ENCODE measurements around the gene RASGEF1B. TPM values are rescaled to one million over a fixed set of nuclear protein-coding genes. Genes with fewer than 3 reads are reported as not detected.

The RASGEF1B gene
- total RNA-seq: 1 to 10 TPM; 9.0 to 9.4 TPM
- polyA plus RNA-seq: 1 to 10 TPM; 2.2 to 4.1 TPM

GRCh38 chr4:81471588-81472280 is at the start of gene RASGEF1B:
Gene RASGEF1B, minus strand, starts transcription at chr4:81471907. Its CDS starts 12,399 bp downstream, at chr4:81459508.
- Histone ChIP-seq H3K4me3 (ENCODE audit: low read length in 2 of 2) (peak within 1 kb of the TSS; percentile 83 to 94), H3K27me3 (ENCODE audit: insufficient read depth, low read length) (no peaks in the 10 kb centered on the region), H3K36me3 (ENCODE audit: insufficient read depth, low read length) (no peaks in the 10 kb centered on the region), H3K27ac (ENCODE audit: low read depth, low read length) (peak within 1 kb of the TSS; percentile 83), H3K9me3 (ENCODE audit: control insufficient read depth in 1 of 2, low read length in 2 of 2) (no peaks in the 10 kb centered on the region), H3K4me1 (ENCODE audit: insufficient read depth, low read length) (peaks cover 22% of the 10 kb centered on the region)
- Mint-ChIP-seq H3K36me3 (peaks cover 0 to 7% of the 10 kb centered on the region in 2 donors), H3K9me3 (no peaks in the 10 kb centered on the region), H3K27me3 (no peaks in the 10 kb centered on the region), H3K4me3 (peak within 1 kb of the TSS; percentile 90 to 97 (median 95)), H3K4me1 (peaks cover 25 to 47% (median 37%) of the 10 kb centered on the region in 4 donors), H3K27ac (peak within 1 kb of the TSS; percentile 91 to 99 (median 98))
- peak; percentile 95 to 97 (median 96) for DNase-seq
- POLR2A ChIA-PET (ENCODE audit: partially characterized antibody): interaction anchor here (0.6 to 5.5 kb wide), 26 partner anchors 13 to 1812 kb away, joined by 3 to 103 read pairs (median 4); partner anchors contain the start of genes HNRNPD and HNRNPDL
- CTCF ChIA-PET (ENCODE audit: partially characterized antibody): interaction anchor here (0.6 to 11.4 kb wide), 29 partner anchors 12 to 953 kb away, joined by 3 to 249 read pairs (median 3); no protein-coding TSS in a partner anchor
- intact Hi-C loops (cut with micrococcal nuclease): loop anchor here (1.0 to 5.0 kb wide), 9 partner anchors 21 to 1431 kb away; partner anchors contain the start of gene THAP9

- ChIA-PET CTCF (ENCODE audit: partially characterized antibody) (interaction anchor here (0.8 to 1.4 kb wide), 5 partner anchors 11 to 52 kb away, joined by 3 to 4 read pairs (median 3); partner anchors contain the start of gene RASGEF1B), POLR2A (ENCODE audit: partially characterized antibody) (interaction anchor here (1.0 kb wide), 1 partner anchor 19 kb away, joined by 3 read pairs; no protein-coding TSS in a partner anchor)
- H3K4me3 Mint-ChIP-seq: no peak overlapping the region
- Histone ChIP-seq H3K27me3 (ENCODE audit: insufficient read depth, low read length) (no peaks in the 10 kb centered on the region), H3K36me3 (ENCODE audit: insufficient read depth, low read length) (no peaks in the 10 kb centered on the region), H3K4me1 (ENCODE audit: insufficient read depth, low read length) (no peaks in the 10 kb centered on the region), H3K9me3 (ENCODE audit: control insufficient read depth in 1 of 2, low read length in 2 of 2) (no peaks in the 10 kb centered on the region), H3K27ac (ENCODE audit: low read depth, low read length) (no peak overlapping the region), H3K4me3 (ENCODE audit: low read length in 2 of 2) (no peak overlapping the region)
- H3K27ac Mint-ChIP-seq: no peak overlapping the region
- H3K4me1 Mint-ChIP-seq: peaks cover 0 to 3% (median 0%) of the 10 kb centered on the region in 4 donors
- H3K36me3 Mint-ChIP-seq: no peaks in the 10 kb centered on the region
- intact Hi-C loops (cut with micrococcal nuclease): no loop called here
- peaks cover 0 to 2% of the 10 kb centered on the region in 2 donors for H3K27me3 Mint-ChIP-seq
- no peak for DNase-seq
- peaks cover 0 to 3% (median 0%) of the 10 kb centered on the region in 8 donors for H3K9me3 Mint-ChIP-seq
These were observed 48.1 kb upstream of the RASGEF1B start for GRCh38 chr4:81519856-81520255.

GRCh38 chr4:81519427-81519773 is 47.7 kb upstream of the RASGEF1B start:
- peaks cover 0 to 3% (median 0%) of the 10 kb centered on the region in 8 donors for H3K9me3 Mint-ChIP-seq
- peaks cover 0 to 2% of the 10 kb centered on the region in 2 donors for H3K27me3 Mint-ChIP-seq
- no peaks in the 10 kb centered on the region for H3K4me1 ChIP-seq (ENCODE audit: insufficient read depth, low read length)

GRCh38 chr4:81518762-81519426 is 47.2 kb upstream of the RASGEF1B start:
- no peak overlapping the region for H3K4me3 ChIP-seq (ENCODE audit: low read length in 2 of 2)
- H3K27me3 ChIP-seq (ENCODE audit: insufficient read depth, low read length): no peaks in the 10 kb centered on the region
- Mint-ChIP-seq H3K27me3 (peaks cover 0 to 2% of the 10 kb centered on the region in 2 donors), H3K4me1 (peaks cover 0 to 3% (median 0%) of the 10 kb centered on the region in 4 donors), H3K36me3 (no peaks in the 10 kb centered on the region), H3K27ac (no peak overlapping the region), H3K9me3 (peaks cover 0 to 3% (median 0%) of the 10 kb centered on the region in 8 donors), H3K4me3 (no peak overlapping the region)
- no peaks in the 10 kb centered on the region for H3K36me3 ChIP-seq (ENCODE audit: insufficient read depth, low read length)
- no peaks in the 10 kb centered on the region for H3K4me1 ChIP-seq (ENCODE audit: insufficient read depth, low read length)
- ChIA-PET POLR2A (ENCODE audit: partially characterized antibody) (interaction anchor here (1.0 kb wide), 1 partner anchor 18 kb away, joined by 3 read pairs; no protein-coding TSS in a partner anchor), CTCF (ENCODE audit: partially characterized antibody) (interaction anchor here (0.8 to 1.4 kb wide), 5 partner anchors 10 to 51 kb away, joined by 3 to 4 read pairs (median 3); partner anchors contain the start of gene RASGEF1B)
- no peak overlapping the region for H3K27ac ChIP-seq (ENCODE audit: low read depth, low read length)
- intact Hi-C loops (cut with micrococcal nuclease): no loop called here
- no peaks in the 10 kb centered on the region for H3K9me3 ChIP-seq (ENCODE audit: control insufficient read depth in 1 of 2, low read length in 2 of 2)
- no peak for DNase-seq

More at GRCh38 chr4:81519427-81519773, 47.7 kb upstream of the RASGEF1B start:
- Mint-ChIP-seq H3K36me3 (no peaks in the 10 kb centered on the region), H3K4me1 (peaks cover 0 to 3% (median 0%) of the 10 kb centered on the region in 4 donors), H3K27ac (no peak overlapping the region), H3K4me3 (no peak overlapping the region)
- POLR2A ChIA-PET (ENCODE audit: partially characterized antibody): interaction anchor here (1.0 kb wide), 1 partner anchor 19 kb away, joined by 3 read pairs; no protein-coding TSS in a partner anchor
- CTCF ChIA-PET (ENCODE audit: partially characterized antibody): interaction anchor here (0.8 to 1.4 kb wide), 5 partner anchors 11 to 52 kb away, joined by 3 to 4 read pairs (median 3); partner anchors contain the start of gene RASGEF1B
- Histone ChIP-seq H3K27me3 (ENCODE audit: insufficient read depth, low read length) (no peaks in the 10 kb centered on the region), H3K27ac (ENCODE audit: low read depth, low read length) (no peak overlapping the region), H3K4me3 (ENCODE audit: low read length in 2 of 2) (no peak overlapping the region), H3K36me3 (ENCODE audit: insufficient read depth, low read length) (no peaks in the 10 kb centered on the region), H3K9me3 (ENCODE audit: control insufficient read depth in 1 of 2, low read length in 2 of 2) (no peaks in the 10 kb centered on the region)
- DNase-seq: no peak
- intact Hi-C loops (cut with micrococcal nuclease): no loop called here

GRCh38 chr4:81516241-81516640 is 44.5 kb upstream of the RASGEF1B start:
- H3K27ac ChIP-seq (ENCODE audit: low read depth, low read length): no peak overlapping the region
- H3K4me1 Mint-ChIP-seq: peaks cover 0 to 3% (median 0%) of the 10 kb centered on the region in 4 donors
- H3K36me3 ChIP-seq (ENCODE audit: insufficient read depth, low read length): no peaks in the 10 kb centered on the region
- H3K4me3 Mint-ChIP-seq: no peak overlapping the region
- H3K27me3 Mint-ChIP-seq: peaks cover 0 to 2% of the 10 kb centered on the region in 2 donors
- no peak overlapping the region for H3K4me3 ChIP-seq (ENCODE audit: low read length in 2 of 2)
- CTCF ChIA-PET (ENCODE audit: partially characterized antibody): interaction anchor here (0.6 to 2.3 kb wide), 4 partner anchors 10 to 670 kb away, joined by 3 to 8 read pairs (median 4); no protein-coding TSS in a partner anchor
- H3K4me1 ChIP-seq (ENCODE audit: insufficient read depth, low read length): no peaks in the 10 kb centered on the region
- intact Hi-C loops (cut with micrococcal nuclease): no loop called here
- peaks cover 0 to 3% (median 0%) of the 10 kb centered on the region in 8 donors for H3K9me3 Mint-ChIP-seq
- no peaks in the 10 kb centered on the region for H3K9me3 ChIP-seq (ENCODE audit: control insufficient read depth in 1 of 2, low read length in 2 of 2)
- H3K36me3 Mint-ChIP-seq: no peaks in the 10 kb centered on the region
- no peak for DNase-seq
- H3K27me3 ChIP-seq (ENCODE audit: insufficient read depth, low read length): no peaks in the 10 kb centered on the region
- H3K27ac Mint-ChIP-seq: no peak overlapping the region
- POLR2A ChIA-PET (ENCODE audit: partially characterized antibody): no interaction called here

- H3K4me1 Mint-ChIP-seq: peaks cover 0 to 3% (median 0%) of the 10 kb centered on the region in 4 donors
- H3K27ac Mint-ChIP-seq: peak overlapping the region in 2 of 7 donors; percentile 26 to 36
- Histone ChIP-seq H3K27me3 (ENCODE audit: insufficient read depth, low read length) (no peaks in the 10 kb centered on the region), H3K9me3 (ENCODE audit: control insufficient read depth in 1 of 2, low read length in 2 of 2) (no peaks in the 10 kb centered on the region), H3K36me3 (ENCODE audit: insufficient read depth, low read length) (no peaks in the 10 kb centered on the region), H3K4me3 (ENCODE audit: low read length in 2 of 2) (no peak overlapping the region), H3K27ac (ENCODE audit: low read depth, low read length) (no peak overlapping the region), H3K4me1 (ENCODE audit: insufficient read depth, low read length) (no peaks in the 10 kb centered on the region)
- intact Hi-C loops (cut with micrococcal nuclease): no loop called here
- DNase-seq: no peak
- H3K36me3 Mint-ChIP-seq: no peaks in the 10 kb centered on the region
- H3K4me3 Mint-ChIP-seq: no peak overlapping the region
- ChIA-PET POLR2A (ENCODE audit: partially characterized antibody) (no interaction called here), CTCF (ENCODE audit: partially characterized antibody) (interaction anchor here (0.5 to 0.9 kb wide), 3 partner anchors 41 to 252 kb away, joined by 3 read pairs; partner anchors contain the start of gene RASGEF1B)
- peaks cover 0 to 6% of the 10 kb centered on the region in 2 donors for H3K27me3 Mint-ChIP-seq
- peaks cover 0 to 3% (median 0%) of the 10 kb centered on the region in 8 donors for H3K9me3 Mint-ChIP-seq
These were observed 41.2 kb upstream of the RASGEF1B start for GRCh38 chr4:81512757-81513501.
